WTC11 (cell line): ENCODE results near the gene PTPN3. TPM values are rescaled to one million over a fixed set of nuclear protein-coding genes. Genes with fewer than 3 reads are reported as not detected.

ENCODE experiments used
- ATAC-seq: fragments of 200-7000 bp; cut with Tn5 transposase; 2 replicates; pipeline ENCODE4 v1.10.0; 2021; ENCODE audit warnings: mild to moderate bottlenecking, moderate library complexity
- CTCF ChIA-PET: fragments of 300-600 bp; sonication (Branson Sonifier 250); formaldehyde crosslinking; loops from one replicate; lab custom pipeline; 2021; ENCODE audit warnings: antibody characterized with exemption; lab: Charles Lee
- POLR2A ChIA-PET: fragments of 350-600 bp; sonication (Branson Sonifier 250); formaldehyde crosslinking; loops from one replicate; lab custom pipeline; 2021; ENCODE audit warnings: antibody characterized with exemption; lab: Charles Lee
- DNase-seq: peaks from one replicate; pipeline ENCODE4 v3.0.0; 2021; ENCODE audit warnings: low spot score
- H3K27ac Mint-ChIP-seq: 2 replicates; pipeline ENCODE4 v1.8.0; 2021; ENCODE audit warnings: mixed read lengths
- H3K27me3 Mint-ChIP-seq: 2 replicates; pipeline ENCODE4 v1.8.0; 2021; ENCODE audit warnings: low read depth, mild to moderate bottlenecking, moderate library complexity, mixed read lengths
- H3K36me3 Mint-ChIP-seq: 2 replicates; pipeline ENCODE4 v1.8.0; 2021; ENCODE audit warnings: mixed read lengths
- H3K4me1 Mint-ChIP-seq: 2 replicates; pipeline ENCODE4 v1.8.0; 2022; ENCODE audit warnings: mixed read lengths
- H3K4me3 Mint-ChIP-seq: 2 replicates; pipeline ENCODE4 v1.8.0; 2021; ENCODE audit warnings: mild to moderate bottlenecking, moderate library complexity, mixed read lengths
- H3K9me3 Mint-ChIP-seq: 2 replicates; pipeline ENCODE4 v1.8.0; 2021; ENCODE audit warnings: mixed read lengths
- CREM ChIP-seq: sonication (generic); formaldehyde crosslinking; IDR thresholded peaks from 2 replicates; pipeline ENCODE4 v1.8.1; 2022; ENCODE audit warnings: mild to moderate bottlenecking, missing genetic modification reagents, moderate library complexity
- ETV6 ChIP-seq: sonication (generic); formaldehyde crosslinking; IDR thresholded peaks from 2 replicates; pipeline ENCODE4 v1.8.1; 2022; ENCODE audit warnings: mild to moderate bottlenecking, missing genetic modification reagents
- NFE2L1 ChIP-seq: sonication (generic); formaldehyde crosslinking; IDR thresholded peaks from 2 replicates; pipeline ENCODE4 v1.8.1; 2023; ENCODE audit warnings: missing genetic modification reagents
- NR2C2 ChIP-seq: sonication (generic); formaldehyde crosslinking; IDR thresholded peaks from 2 replicates; pipeline ENCODE4 v1.8.0; 2022; ENCODE audit warnings: mild to moderate bottlenecking, missing genetic modification reagents
- TEAD1 ChIP-seq: sonication (generic); formaldehyde crosslinking; IDR thresholded peaks from 2 replicates; pipeline ENCODE4 v1.8.0; 2022; ENCODE audit warnings: mild to moderate bottlenecking, missing genetic modification reagents
- ZNF232 ChIP-seq: sonication (generic); formaldehyde crosslinking; IDR thresholded peaks from 2 replicates; pipeline ENCODE4 v1.8.0; 2022; ENCODE audit warnings: mild to moderate bottlenecking, missing genetic modification reagents
- ZNF396 ChIP-seq: fragments of 250-450 bp; sonication (Bioruptor Pico); IDR thresholded peaks from 2 replicates; pipeline ENCODE4 v1.8.0; 2021; ENCODE audit warnings: mild to moderate bottlenecking, moderate library complexity, borderline replicate concordance
- total RNA-seq: library from RNA; stranded (reverse); gene quantifications from 3 replicates; pipeline ENCODE4 v1.2.3, GENCODE V29; 2021
- TF ChIP-seq, protein P1 (sequence below): fragments of 200-600 bp; IDR thresholded peaks from 2 replicates; pipeline ENCODE4 v1.8.0; 2022; ENCODE audit warnings: antibody characterized with exemption
- TF ChIP-seq, protein P2 (sequence below): sonication (generic); formaldehyde crosslinking; IDR thresholded peaks from 2 replicates; pipeline ENCODE4 v1.8.0; 2022; ENCODE audit warnings: mild to moderate bottlenecking, missing genetic modification reagents
- TF ChIP-seq, protein P3 (sequence below): sonication (generic); formaldehyde crosslinking; IDR thresholded peaks from 2 replicates; pipeline ENCODE4 v1.8.1; 2023; ENCODE audit warnings: mild to moderate bottlenecking, moderate library complexity, missing genetic modification reagents
- TF ChIP-seq, protein P4 (sequence below): sonication (generic); formaldehyde crosslinking; IDR thresholded peaks from 2 replicates; pipeline ENCODE4 v1.8.0; 2022; ENCODE audit warnings: mild to moderate bottlenecking, missing genetic modification reagents
- TF ChIP-seq, protein P5 (sequence below): fragments of 250-450 bp; sonication (Bioruptor Pico); IDR thresholded peaks from 2 replicates; pipeline ENCODE4 v2.1.2; 2022; ENCODE audit warnings: mild to moderate bottlenecking, moderate library complexity
- TF ChIP-seq, protein P6 (sequence below): sonication (generic); formaldehyde crosslinking; IDR thresholded peaks from 2 replicates; pipeline ENCODE4 v1.8.0; 2023; ENCODE audit warnings: missing genetic modification reagents
- TF ChIP-seq, protein P7 (sequence below): sonication (generic); formaldehyde crosslinking; IDR thresholded peaks from 2 replicates; pipeline ENCODE4 v1.8.0; 2022; ENCODE audit warnings: mild to moderate bottlenecking, missing genetic modification reagents
- TF ChIP-seq, protein P8 (sequence below): sonication (generic); formaldehyde crosslinking; conservative IDR thresholded peaks from 2 replicates; pipeline ENCODE4 v1.8.1; 2023; ENCODE audit warnings: mild to moderate bottlenecking, low read depth, missing genetic modification reagents, moderate library complexity

The PTPN3 gene
- total RNA-seq, 1 experiment from 2014 or later = 1.7 TPM

DNA sequence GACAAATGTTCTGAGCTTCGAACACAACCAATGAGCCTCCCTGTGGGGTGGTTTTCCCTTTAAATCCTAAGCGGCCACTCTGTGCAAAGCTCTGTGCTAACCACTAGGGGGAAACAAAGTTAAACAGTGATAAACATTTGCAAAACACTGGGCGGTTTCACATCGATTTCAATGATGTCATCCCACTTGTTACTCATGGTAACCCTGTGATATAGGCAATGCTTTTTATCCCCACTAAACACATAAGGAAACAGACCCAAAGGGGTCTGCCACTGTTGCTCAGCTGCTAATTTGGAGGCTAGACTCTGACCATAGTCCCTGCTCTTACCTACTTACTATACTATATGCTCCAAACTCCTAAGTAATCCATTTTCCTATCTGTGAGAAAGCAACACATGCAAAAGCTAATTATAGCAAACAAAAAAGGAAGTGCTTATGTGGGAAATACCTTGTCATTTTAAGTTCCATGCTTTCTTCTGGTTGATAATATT is 57.3 kb downstream of the PTPN3 start:
- H3K4me3 Mint-ChIP-seq = no peak overlapping the region

DNA sequence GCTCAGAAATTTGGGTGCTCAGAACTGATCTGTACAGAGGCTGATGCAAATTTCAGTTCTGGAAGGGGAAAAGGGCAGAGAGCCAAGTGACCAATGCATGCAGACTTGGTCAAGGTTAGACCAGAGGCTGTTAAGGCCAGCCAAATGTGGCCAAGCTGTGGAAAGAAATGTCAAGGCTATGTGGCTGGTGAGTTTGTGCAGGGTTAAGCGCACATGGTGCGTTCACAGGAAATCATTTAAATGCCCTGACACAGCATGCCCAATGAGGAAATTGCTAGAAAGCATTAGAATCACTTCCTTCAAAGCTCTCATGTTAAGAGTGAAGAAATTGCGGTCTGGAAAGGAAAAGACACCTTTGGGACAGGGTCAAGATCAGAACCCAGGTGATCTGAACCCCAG is 58.0 kb downstream of the PTPN3 start:
- Mint-ChIP-seq H3K27me3 (peaks cover 2% of the 10 kb centered on the region; the same call in 1 of the 2 replicates), H3K4me3 (no peak overlapping the region), H3K9me3 (no peaks in the 10 kb centered on the region), H3K27ac (no peak overlapping the region), H3K4me1 (peaks cover 9% of the 10 kb centered on the region), H3K36me3 (no peaks in the 10 kb centered on the region)
- no peak for ATAC-seq
- no peak for DNase-seq
- ChIA-PET CTCF (interaction anchor here (0.6 to 4.1 kb wide), 40 partner anchors 8 to 686 kb away, joined by 3 to 48 read pairs (median 3); partner anchors contain the start of gene PTPN3), POLR2A (no interaction called here)
- TF ChIP-seq, protein P1, sequence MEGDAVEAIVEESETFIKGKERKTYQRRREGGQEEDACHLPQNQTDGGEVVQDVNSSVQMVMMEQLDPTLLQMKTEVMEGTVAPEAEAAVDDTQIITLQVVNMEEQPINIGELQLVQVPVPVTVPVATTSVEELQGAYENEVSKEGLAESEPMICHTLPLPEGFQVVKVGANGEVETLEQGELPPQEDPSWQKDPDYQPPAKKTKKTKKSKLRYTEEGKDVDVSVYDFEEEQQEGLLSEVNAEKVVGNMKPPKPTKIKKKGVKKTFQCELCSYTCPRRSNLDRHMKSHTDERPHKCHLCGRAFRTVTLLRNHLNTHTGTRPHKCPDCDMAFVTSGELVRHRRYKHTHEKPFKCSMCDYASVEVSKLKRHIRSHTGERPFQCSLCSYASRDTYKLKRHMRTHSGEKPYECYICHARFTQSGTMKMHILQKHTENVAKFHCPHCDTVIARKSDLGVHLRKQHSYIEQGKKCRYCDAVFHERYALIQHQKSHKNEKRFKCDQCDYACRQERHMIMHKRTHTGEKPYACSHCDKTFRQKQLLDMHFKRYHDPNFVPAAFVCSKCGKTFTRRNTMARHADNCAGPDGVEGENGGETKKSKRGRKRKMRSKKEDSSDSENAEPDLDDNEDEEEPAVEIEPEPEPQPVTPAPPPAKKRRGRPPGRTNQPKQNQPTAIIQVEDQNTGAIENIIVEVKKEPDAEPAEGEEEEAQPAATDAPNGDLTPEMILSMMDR = no peak
- TF ChIP-seq NR2C2 (CRISPR knock-in tag) = no peak
- TF ChIP-seq, protein P2, sequence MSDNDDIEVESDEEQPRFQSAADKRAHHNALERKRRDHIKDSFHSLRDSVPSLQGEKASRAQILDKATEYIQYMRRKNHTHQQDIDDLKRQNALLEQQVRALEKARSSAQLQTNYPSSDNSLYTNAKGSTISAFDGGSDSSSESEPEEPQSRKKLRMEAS (CRISPR knock-in tag) = no peak
- no peak for TF ChIP-seq ETV6 (CRISPR knock-in tag)
- no peak for TF ChIP-seq ZNF232 (CRISPR knock-in tag)
- TF ChIP-seq, protein P3, sequence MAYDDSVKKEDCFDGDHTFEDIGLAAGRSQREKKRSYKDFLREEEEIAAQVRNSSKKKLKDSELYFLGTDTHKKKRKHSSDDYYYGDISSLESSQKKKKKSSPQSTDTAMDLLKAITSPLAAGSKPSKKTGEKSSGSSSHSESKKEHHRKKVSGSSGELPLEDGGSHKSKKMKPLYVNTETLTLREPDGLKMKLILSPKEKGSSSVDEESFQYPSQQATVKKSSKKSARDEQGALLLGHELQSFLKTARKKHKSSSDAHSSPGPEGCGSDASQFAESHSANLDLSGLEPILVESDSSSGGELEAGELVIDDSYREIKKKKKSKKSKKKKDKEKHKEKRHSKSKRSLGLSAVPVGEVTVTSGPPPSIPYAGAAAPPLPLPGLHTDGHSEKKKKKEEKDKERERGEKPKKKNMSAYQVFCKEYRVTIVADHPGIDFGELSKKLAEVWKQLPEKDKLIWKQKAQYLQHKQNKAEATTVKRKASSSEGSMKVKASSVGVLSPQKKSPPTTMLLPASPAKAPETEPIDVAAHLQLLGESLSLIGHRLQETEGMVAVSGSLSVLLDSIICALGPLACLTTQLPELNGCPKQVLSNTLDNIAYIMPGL (CRISPR knock-in tag) = no peak
- TF ChIP-seq, protein P4, sequence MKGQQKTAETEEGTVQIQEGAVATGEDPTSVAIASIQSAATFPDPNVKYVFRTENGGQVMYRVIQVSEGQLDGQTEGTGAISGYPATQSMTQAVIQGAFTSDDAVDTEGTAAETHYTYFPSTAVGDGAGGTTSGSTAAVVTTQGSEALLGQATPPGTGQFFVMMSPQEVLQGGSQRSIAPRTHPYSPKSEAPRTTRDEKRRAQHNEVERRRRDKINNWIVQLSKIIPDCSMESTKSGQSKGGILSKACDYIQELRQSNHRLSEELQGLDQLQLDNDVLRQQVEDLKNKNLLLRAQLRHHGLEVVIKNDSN (CRISPR knock-in tag) = no peak
- no peak for TF ChIP-seq ZNF396 (CRISPR knock-in tag)
- TF ChIP-seq NFE2L1 = no peak
- TF ChIP-seq, protein P5, sequence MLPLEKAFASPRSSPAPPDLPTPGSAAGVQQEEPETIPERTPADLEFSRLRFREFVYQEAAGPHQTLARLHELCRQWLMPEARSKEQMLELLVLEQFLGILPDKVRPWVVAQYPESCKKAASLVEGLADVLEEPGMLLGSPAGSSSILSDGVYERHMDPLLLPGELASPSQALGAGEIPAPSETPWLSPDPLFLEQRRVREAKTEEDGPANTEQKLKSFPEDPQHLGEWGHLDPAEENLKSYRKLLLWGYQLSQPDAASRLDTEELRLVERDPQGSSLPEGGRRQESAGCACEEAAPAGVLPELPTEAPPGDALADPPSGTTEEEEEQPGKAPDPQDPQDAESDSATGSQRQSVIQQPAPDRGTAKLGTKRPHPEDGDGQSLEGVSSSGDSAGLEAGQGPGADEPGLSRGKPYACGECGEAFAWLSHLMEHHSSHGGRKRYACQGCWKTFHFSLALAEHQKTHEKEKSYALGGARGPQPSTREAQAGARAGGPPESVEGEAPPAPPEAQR (CRISPR knock-in tag) = no peak

More for the DNA sequence above, 57.3 kb downstream of the PTPN3 start:
- DNase-seq (peak; percentile 58), ATAC-seq (peak; percentile 97)
- H3K27ac Mint-ChIP-seq = peak overlapping the region; percentile 77
- POLR2A ChIA-PET = no interaction called here
- H3K9me3 Mint-ChIP-seq = no peaks in the 10 kb centered on the region
- H3K4me1 Mint-ChIP-seq = peaks cover 9% of the 10 kb centered on the region
- H3K36me3 Mint-ChIP-seq = no peaks in the 10 kb centered on the region
- TF ChIP-seq, protein P3 (CRISPR knock-in tag) = no peak
- TF ChIP-seq, protein P6, sequence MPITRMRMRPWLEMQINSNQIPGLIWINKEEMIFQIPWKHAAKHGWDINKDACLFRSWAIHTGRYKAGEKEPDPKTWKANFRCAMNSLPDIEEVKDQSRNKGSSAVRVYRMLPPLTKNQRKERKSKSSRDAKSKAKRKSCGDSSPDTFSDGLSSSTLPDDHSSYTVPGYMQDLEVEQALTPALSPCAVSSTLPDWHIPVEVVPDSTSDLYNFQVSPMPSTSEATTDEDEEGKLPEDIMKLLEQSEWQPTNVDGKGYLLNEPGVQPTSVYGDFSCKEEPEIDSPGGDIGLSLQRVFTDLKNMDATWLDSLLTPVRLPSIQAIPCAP (CRISPR knock-in tag) = no peak
- no peak for TF ChIP-seq TEAD1 (CRISPR knock-in tag)
- TF ChIP-seq, protein P7, sequence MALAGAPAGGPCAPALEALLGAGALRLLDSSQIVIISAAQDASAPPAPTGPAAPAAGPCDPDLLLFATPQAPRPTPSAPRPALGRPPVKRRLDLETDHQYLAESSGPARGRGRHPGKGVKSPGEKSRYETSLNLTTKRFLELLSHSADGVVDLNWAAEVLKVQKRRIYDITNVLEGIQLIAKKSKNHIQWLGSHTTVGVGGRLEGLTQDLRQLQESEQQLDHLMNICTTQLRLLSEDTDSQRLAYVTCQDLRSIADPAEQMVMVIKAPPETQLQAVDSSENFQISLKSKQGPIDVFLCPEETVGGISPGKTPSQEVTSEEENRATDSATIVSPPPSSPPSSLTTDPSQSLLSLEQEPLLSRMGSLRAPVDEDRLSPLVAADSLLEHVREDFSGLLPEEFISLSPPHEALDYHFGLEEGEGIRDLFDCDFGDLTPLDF (CRISPR knock-in tag) = no peak
- TF ChIP-seq, protein P1 = peak; percentile 61
- TF ChIP-seq, protein P8, sequence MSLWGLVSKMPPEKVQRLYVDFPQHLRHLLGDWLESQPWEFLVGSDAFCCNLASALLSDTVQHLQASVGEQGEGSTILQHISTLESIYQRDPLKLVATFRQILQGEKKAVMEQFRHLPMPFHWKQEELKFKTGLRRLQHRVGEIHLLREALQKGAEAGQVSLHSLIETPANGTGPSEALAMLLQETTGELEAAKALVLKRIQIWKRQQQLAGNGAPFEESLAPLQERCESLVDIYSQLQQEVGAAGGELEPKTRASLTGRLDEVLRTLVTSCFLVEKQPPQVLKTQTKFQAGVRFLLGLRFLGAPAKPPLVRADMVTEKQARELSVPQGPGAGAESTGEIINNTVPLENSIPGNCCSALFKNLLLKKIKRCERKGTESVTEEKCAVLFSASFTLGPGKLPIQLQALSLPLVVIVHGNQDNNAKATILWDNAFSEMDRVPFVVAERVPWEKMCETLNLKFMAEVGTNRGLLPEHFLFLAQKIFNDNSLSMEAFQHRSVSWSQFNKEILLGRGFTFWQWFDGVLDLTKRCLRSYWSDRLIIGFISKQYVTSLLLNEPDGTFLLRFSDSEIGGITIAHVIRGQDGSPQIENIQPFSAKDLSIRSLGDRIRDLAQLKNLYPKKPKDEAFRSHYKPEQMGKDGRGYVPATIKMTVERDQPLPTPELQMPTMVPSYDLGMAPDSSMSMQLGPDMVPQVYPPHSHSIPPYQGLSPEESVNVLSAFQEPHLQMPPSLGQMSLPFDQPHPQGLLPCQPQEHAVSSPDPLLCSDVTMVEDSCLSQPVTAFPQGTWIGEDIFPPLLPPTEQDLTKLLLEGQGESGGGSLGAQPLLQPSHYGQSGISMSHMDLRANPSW = no peak
- TF ChIP-seq CREM (CRISPR knock-in tag) = no peak
- H3K27me3 Mint-ChIP-seq = peaks cover 2% of the 10 kb centered on the region; the same call in 1 of the 2 replicates
- CTCF ChIA-PET = interaction anchor here (0.5 to 4.1 kb wide), 42 partner anchors 9 to 685 kb away, joined by 3 to 48 read pairs (median 3); partner anchors contain the start of gene PTPN3
